ENCODE measurements around the gene STYX. TPM values are rescaled to one million over a fixed set of nuclear protein-coding genes. Genes with fewer than 3 reads are reported as not detected.
A peak's percentile ranks its signal among the peaks of the same experiment; 100 is the strongest.
"Not testable (repeated sequence)": the region's sequence is repeated elsewhere in the genome, so short reads cannot be mapped to it uniquely, and the experiment has no call there.

The STYX gene
- polyA plus RNA-seq, 6 donors from 2014 or later = 14.9 to 20.4 (median 17.1) TPM

DNA sequence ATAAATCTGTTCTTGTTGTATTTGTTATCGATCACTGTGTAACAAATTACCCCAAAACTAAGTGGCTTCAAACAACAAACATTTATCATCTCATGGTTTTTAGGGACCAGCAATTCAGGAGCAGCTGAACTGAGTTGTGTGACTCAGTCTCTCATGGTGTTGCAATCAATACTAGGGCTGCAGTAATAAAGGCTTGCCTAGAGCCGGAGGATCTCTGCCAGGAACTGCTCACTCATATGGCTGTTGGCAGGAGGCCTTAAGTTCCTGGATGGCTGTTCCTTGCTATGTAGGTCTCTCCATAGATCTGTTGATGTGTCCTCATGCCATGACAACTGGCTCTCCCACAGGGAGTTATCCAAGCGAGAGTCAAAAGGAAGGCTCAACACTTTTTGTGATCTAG lies 26.7 kb upstream of the STYX start:
- H3K9me3 Mint-ChIP-seq = peaks cover 0 to 2% (median 0%) of the 10 kb centered on the region in 7 donors
- ATAC-seq (ENCODE audit: low read depth in 2 of 2) (no peak), DNase-seq (no peak)
- peak overlapping the region in 1 of 6 donors; percentile 18 for H3K27ac Mint-ChIP-seq
- H3K4me3 Mint-ChIP-seq = peak overlapping the region in 1 of 8 donors; percentile 53
- no peaks in the 10 kb centered on the region for H3K36me3 Mint-ChIP-seq
- H3K27me3 Mint-ChIP-seq = peaks cover 0 to 7% (median 0%) of the 10 kb centered on the region in 3 donors
- H3K4me1 Mint-ChIP-seq = peaks cover 17 to 24% (median 20%) of the 10 kb centered on the region in 3 donors

DNA sequence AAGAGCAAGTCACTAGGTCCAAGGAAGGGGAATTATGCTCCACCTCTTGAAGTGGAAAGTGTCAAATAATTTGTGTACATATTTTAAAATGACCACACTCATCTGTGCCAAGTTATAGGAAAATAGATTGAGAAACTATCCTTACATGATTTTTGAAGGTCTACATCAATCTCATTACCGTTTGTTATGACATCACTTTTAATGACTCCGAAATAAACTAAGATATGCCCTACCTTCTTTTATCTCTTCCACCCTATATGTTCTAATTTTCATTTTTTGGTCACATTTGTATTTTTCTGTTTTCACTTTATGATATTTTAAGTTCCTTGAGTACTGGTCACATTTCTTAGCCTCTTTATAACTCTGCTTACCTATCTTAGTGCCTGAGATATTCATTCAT lies 26.3 kb upstream of the STYX start:
- Mint-ChIP-seq H3K4me1 (peaks cover 17 to 28% (median 21%) of the 10 kb centered on the region in 3 donors), H3K4me3 (peak overlapping the region in 2 of 8 donors; percentile 11 to 53)

DNA sequence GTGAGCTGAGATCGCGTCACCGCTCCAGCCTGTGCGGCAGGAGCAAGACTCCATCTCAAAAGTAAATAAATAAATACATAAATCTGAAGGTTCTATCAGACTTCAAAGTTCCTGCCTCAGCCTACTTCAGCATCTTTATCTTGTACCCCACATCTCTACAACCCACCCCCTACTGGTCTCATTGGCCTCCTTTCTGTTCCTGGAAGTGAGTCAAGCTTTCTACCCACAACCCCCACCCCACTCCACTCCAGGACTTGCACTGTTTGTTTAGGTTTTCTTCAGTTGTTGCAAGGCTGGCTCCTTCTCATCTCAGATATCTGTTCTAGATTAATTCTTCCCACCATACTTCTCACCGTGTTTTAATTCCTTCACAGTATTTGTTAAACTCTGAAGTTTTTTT lies 23.7 kb upstream of the STYX start:
- Mint-ChIP-seq H3K27ac (peak overlapping the region; percentile 96 to 98 (median 97)), H3K36me3 (peaks cover 0 to 4% of the 10 kb centered on the region in 2 donors), H3K9me3 (peaks cover 0 to 2% (median 0%) of the 10 kb centered on the region in 7 donors), H3K27me3 (peaks cover 0 to 7% (median 0%) of the 10 kb centered on the region in 3 donors), H3K4me1 (peaks cover 17 to 36% (median 21%) of the 10 kb centered on the region in 3 donors), H3K4me3 (peak overlapping the region; percentile 99 to 100 (median 99))
- DNase-seq = no peak
- ATAC-seq (ENCODE audit: low read depth in 2 of 2) = no peak

More for the DNA sequence above, 26.3 kb upstream of the STYX start:
- peaks cover 0 to 7% (median 0%) of the 10 kb centered on the region in 3 donors for H3K27me3 Mint-ChIP-seq
- H3K9me3 Mint-ChIP-seq = peaks cover 0 to 2% (median 0%) of the 10 kb centered on the region in 7 donors
- DNase-seq (no peak), ATAC-seq (ENCODE audit: low read depth in 2 of 2) (no peak)
- no peak overlapping the region for H3K27ac Mint-ChIP-seq
- H3K36me3 Mint-ChIP-seq = peaks cover 0 to 2% of the 10 kb centered on the region in 2 donors

DNA sequence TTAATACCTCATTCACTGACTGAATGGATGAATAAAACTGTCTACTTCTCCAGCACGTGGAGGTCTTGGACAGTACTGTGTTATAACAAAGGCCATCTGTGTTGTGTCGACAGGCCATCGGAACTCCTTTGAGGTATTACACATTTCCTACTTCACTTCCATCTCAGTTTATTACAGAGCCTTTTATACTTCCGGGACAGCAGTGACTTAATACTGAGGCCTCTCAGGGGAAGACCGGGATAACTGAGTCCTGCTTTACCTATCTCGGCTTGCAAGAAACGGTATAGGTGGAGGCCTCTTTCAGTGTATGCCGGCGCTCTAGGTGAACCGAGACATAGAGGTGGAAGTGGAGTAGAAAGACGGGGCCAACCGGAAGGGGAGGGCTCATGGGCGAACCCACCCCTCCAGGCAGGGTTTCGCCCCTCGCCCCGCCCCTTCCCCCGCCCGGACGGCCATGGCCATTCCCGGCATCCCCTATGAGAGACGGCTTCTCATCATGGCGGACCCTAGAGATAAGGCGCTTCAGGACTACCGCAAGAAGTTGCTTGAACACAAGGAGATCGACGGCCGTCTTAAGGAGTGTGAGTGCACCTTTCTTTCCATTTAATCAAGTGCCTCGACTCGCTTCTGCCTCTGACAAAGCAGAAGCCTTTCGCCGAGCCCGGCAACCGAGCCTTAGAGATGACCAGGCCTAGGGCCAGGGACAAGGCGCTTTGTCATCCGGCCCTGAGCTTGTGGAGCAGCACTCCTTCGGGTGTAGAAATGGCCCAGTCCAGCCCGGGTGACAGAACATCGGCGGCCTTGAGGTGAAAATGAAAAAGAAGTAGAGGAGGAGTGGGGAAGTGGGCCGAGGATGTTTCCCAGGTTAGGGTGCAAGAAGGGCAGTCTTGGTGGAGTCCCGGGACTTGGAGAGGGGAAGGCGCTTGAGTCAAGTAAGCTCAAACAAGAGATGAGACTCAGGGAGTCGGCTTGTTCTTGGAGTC lies 23.0 kb upstream of the STYX start, which contains the start of gene PSMC6:
Gene PSMC6, plus strand, starts transcription at position 477 of the 983 bp plus-strand sequence. Its CDS starts 20 bp downstream, at position 497.
- peaks cover 17 to 36% (median 21%) of the 10 kb centered on the region in 3 donors for H3K4me1 Mint-ChIP-seq
- peaks cover 0 to 4% of the 10 kb centered on the region in 2 donors for H3K36me3 Mint-ChIP-seq
- peaks cover 0 to 2% (median 0%) of the 10 kb centered on the region in 7 donors for H3K9me3 Mint-ChIP-seq

DNA sequence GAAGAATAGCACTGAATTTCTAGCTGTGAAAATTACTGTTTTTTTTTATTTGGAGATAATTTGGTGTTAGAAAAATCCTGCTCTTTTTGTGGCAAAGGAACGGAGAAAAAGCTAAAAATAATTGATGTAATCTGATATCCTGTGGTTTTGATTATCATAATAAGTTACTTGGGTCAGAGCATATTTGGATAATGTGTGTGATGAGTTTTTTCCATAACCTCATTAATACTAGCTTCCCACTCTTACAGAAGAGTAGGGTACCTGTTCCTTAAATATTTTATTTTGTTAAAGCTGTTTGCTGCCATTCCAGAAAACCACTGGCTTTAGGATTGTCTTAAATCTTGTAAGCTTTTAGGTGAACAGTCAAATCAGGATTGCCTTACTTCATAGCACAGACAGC lies 18.3 kb upstream of the STYX start:
- H3K4me1 Mint-ChIP-seq = peaks cover 12 to 27% (median 17%) of the 10 kb centered on the region in 3 donors
- H3K9me3 Mint-ChIP-seq = peaks cover 0 to 2% (median 0%) of the 10 kb centered on the region in 7 donors
- no peak for DNase-seq
- H3K4me3 Mint-ChIP-seq = no peak overlapping the region
- H3K36me3 Mint-ChIP-seq = peaks cover 8 to 14% of the 10 kb centered on the region in 2 donors
- H3K27ac Mint-ChIP-seq = no peak overlapping the region
- no peaks in the 10 kb centered on the region for H3K27me3 Mint-ChIP-seq
- ATAC-seq (ENCODE audit: low read depth in 2 of 2) = no peak

More for the DNA sequence above, 23.0 kb upstream of the STYX start, which contains the start of gene PSMC6:
- Mint-ChIP-seq H3K4me3 (peak within 1 kb of the TSS; percentile 99 to 100 (median 99)), H3K27me3 (peaks cover 0 to 7% (median 0%) of the 10 kb centered on the region in 3 donors), H3K27ac (peak within 1 kb of the TSS; percentile 96 to 98 (median 97))
- DNase-seq (peak; percentile 88), ATAC-seq (ENCODE audit: low read depth in 2 of 2) (peak; percentile 95 to 97)

DNA sequence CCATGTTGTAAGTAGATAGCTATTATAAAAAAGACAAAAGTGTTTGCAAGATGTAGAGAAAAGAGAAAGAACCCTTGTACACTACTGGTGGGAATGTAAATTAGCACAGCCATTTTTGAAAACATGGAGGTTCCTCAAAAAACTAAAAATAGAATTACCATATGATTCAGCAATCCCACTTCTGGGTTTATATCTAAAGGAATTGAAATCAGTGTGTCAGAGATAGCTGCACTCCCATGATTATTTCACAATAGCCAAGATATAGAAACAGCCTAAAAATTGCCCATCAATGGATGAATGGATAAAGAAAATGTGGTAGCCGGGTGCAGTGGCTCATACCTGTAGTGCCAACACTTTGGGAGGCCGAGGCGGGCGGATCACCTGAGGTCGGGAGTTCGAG lies 13.8 kb upstream of the STYX start:
- DNase-seq (no peak), ATAC-seq (ENCODE audit: low read depth in 2 of 2) (no peak)
- Mint-ChIP-seq H3K9me3 (no peaks in the 10 kb centered on the region), H3K36me3 (peaks cover 10 to 13% of the 10 kb centered on the region in 2 donors), H3K4me3 (no peak overlapping the region), H3K4me1 (peaks cover under 1 to 1% (median under 1%) of the 10 kb centered on the region in 3 donors), H3K27ac (peak overlapping the region in 1 of 6 donors; percentile 66), H3K27me3 (no peaks in the 10 kb centered on the region)

DNA sequence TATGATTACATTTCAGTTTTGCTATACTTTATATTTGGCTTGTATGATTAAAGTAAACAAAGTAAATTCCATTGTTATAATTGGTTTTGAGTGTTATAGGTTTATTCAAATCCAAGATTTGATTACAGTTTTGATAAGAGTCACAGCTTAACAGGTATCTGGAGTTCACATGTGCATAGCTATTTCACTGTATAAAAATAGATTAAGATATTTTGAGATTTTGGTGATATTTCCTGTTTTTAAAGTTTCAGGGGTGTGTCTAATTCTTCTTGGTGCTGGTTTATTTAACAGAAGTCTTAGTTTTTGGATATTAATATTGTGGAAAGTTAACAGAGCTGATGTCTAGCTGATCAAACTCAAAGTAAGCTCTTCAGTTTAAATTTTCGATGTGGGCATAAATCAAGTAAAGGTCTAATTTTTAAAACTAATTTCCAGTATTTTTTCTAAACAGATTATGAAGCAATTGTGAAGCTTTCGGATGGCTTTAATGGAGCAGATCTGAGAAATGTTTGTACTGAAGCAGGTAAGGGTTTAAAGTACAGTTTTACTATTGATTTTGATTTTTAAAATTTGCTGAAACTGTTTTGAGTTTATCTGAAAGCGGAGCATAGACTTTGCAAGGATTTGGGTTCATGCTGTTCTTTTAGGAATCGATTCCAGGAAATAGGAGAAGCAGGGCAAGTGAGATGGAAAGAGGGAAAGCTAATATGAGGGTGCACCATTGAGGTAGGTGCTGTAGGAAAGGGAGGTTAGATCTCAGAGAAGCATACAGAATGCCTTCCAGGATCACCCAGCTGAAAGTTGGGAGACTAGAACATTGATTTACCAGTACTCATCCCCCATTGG lies 6.2 kb upstream of the STYX start:
- H3K36me3 Mint-ChIP-seq = peaks cover 12 to 17% of the 10 kb centered on the region in 2 donors
- H3K4me1 Mint-ChIP-seq = peaks cover 34 to 61% (median 53%) of the 10 kb centered on the region in 3 donors
- H3K4me3 Mint-ChIP-seq = peak overlapping the region; percentile 75 to 95 (median 91)
- DNase-seq = no peak
- peak; percentile 61 to 65 for ATAC-seq (ENCODE audit: low read depth in 2 of 2)
- H3K27ac Mint-ChIP-seq = peak overlapping the region; percentile 48 to 95 (median 80)
- H3K27me3 Mint-ChIP-seq = no peaks in the 10 kb centered on the region
- peaks cover 0 to 2% (median 0%) of the 10 kb centered on the region in 7 donors for H3K9me3 Mint-ChIP-seq

DNA sequence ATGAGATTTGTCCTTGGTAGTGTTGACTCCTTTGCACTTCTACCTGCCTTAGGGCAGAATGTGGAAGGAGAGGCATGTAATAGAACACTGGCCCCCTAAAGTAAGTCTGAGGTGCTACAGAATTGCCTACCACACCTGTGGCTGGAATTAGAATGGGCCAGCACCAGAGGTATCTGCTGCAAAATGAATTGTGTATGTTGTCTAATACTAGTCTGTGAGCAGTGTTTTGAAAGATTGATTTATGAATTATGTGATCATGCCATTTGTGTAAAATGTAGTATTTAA lies 5.7 kb upstream of the STYX start:
- ATAC-seq (ENCODE audit: low read depth in 2 of 2) = peak; percentile 86 to 88
- peak overlapping the region; percentile 48 to 95 (median 80) for H3K27ac Mint-ChIP-seq

DNA sequence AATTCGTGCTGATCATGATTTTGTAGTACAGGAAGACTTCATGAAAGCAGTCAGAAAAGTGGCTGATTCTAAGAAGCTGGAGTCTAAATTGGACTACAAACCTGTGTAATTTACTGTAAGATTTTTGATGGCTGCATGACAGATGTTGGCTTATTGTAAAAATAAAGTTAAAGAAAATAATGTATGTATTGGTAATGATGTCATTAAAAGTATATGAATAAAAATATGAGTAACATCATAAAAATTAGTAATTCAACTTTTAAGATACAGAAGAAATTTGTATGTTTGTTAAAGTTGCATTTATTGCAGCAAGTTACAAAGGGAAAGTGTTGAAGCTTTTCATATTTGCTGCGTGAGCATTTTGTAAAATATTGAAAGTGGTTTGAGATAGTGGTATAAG lies 2.5 kb upstream of the STYX start:
- H3K27me3 Mint-ChIP-seq; DNase-seq; H3K9me3 Mint-ChIP-seq; H3K36me3 Mint-ChIP-seq; ATAC-seq (ENCODE audit: low read depth in 2 of 2); H3K27ac Mint-ChIP-seq: not testable (repeated sequence)
- peaks cover 25 to 69% (median 39%) of the 10 kb centered on the region in 3 donors for H3K4me1 Mint-ChIP-seq
- peak overlapping the region in 1 of 8 donors; percentile 96 for H3K4me3 Mint-ChIP-seq

More for the DNA sequence above, 5.7 kb upstream of the STYX start:
- peaks cover 0 to 2% (median 0%) of the 10 kb centered on the region in 7 donors for H3K9me3 Mint-ChIP-seq
- DNase-seq = no peak
- H3K27me3 Mint-ChIP-seq = no peaks in the 10 kb centered on the region
- H3K4me3 Mint-ChIP-seq = peak overlapping the region; percentile 75 to 95 (median 91)
- peaks cover 34 to 65% (median 53%) of the 10 kb centered on the region in 3 donors for H3K4me1 Mint-ChIP-seq
- peaks cover 12 to 17% of the 10 kb centered on the region in 2 donors for H3K36me3 Mint-ChIP-seq

DNA sequence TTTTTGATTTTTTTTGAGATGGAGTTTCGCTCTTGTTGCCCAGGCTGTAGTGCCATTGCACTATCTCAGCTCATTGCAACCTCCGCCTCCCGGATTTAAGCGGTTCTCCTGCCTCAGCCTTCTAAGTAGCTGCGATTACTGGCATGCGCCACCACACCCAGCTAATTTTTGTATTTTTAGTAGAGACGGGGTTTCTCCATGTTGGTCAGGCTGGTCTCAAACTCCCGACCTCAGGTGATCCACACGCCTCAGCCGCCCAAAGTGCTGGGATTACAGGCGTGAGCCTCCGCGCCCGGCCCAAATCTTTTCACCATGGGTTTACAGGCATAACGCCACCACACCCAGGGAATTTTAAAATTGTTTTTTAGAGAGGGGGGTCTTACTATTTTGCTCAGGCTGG lies 931 bp upstream of the STYX start:
- not testable (repeated sequence) for ATAC-seq (ENCODE audit: low read depth in 2 of 2); DNase-seq; H3K27me3 Mint-ChIP-seq; H3K9me3 Mint-ChIP-seq; H3K36me3 Mint-ChIP-seq
- peak overlapping the region in 3 of 6 donors; percentile 28 to 67 (median 31) for H3K27ac Mint-ChIP-seq
- peak overlapping the region in 7 of 8 donors; percentile 20 to 96 (median 61) for H3K4me3 Mint-ChIP-seq
- peaks cover 26 to 69% (median 36%) of the 10 kb centered on the region in 3 donors for H3K4me1 Mint-ChIP-seq

DNA sequence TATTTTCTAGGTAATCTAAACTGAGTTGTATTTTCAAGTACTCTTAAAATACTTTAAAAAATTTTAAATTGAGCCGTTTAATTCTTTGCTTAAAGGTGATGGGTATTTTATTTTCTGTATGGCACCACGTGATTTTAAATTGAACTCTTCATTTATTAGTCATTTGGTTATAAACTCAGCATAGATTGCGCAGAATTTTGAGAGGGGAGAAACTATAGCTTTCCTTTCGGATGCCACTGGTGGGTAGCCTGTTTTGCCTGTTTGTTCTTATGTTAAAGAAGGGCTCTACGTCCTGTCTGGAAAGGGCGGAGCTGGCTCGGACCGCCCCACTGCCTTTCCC lies 411 bp upstream of the STYX start:
- Mint-ChIP-seq H3K4me1 (peaks cover 26 to 69% (median 37%) of the 10 kb centered on the region in 3 donors), H3K36me3 (peaks cover 10 to 15% of the 10 kb centered on the region in 2 donors), H3K27ac (peak overlapping the region; percentile 88 to 96 (median 92))

DNA sequence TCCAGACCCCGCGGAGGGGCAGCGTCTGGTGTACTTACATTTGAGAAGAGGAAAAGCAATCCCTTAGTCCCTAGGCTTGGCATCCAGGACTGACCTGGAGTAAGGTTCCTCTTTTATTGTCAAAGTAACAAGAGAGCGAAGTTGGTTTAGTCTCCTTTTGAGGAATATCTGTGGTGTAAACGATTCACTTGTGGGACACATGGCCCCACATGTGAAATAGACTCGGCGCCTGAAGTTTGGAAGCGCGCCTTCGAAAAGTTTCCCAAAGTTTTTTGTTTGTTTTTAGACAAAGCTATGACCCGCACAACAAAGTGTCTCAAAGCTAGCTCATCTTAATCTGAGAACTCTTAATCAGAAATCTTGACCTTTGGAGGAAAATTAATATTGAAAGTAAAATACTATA lies 744 bp downstream of the STYX start:
- peaks cover 22 to 65% (median 34%) of the 10 kb centered on the region in 3 donors for H3K4me1 Mint-ChIP-seq
- ATAC-seq (ENCODE audit: low read depth in 2 of 2) (no peak), DNase-seq (no peak)
- H3K4me3 Mint-ChIP-seq = peak overlapping the region; percentile 90 to 97 (median 94)
- no peaks in the 10 kb centered on the region for H3K9me3 Mint-ChIP-seq
- peaks cover 10 to 15% of the 10 kb centered on the region in 2 donors for H3K36me3 Mint-ChIP-seq
- no peaks in the 10 kb centered on the region for H3K27me3 Mint-ChIP-seq
- peak overlapping the region; percentile 88 to 96 (median 92) for H3K27ac Mint-ChIP-seq

More for the DNA sequence above, 411 bp upstream of the STYX start:
- DNase-seq (no peak), ATAC-seq (ENCODE audit: low read depth in 2 of 2) (no peak)
- Mint-ChIP-seq H3K4me3 (peak overlapping the region; percentile 90 to 97 (median 94)), H3K27me3 (no peaks in the 10 kb centered on the region), H3K9me3 (no peaks in the 10 kb centered on the region)
